Adrenal gland (tissue), 12 donors: ENCODE data around the gene LMTK2. TPM values are rescaled to one million over a fixed set of nuclear protein-coding genes. Genes with fewer than 3 reads are reported as not detected.

Experiments used
- DNase-seq, 7 donors: peaks; one replicate each; pipeline ENCODE4 v3.0.0-alpha.2; 2019 to 2020
- H3K27ac ChIP-seq, 5 donors: fragments of 200-600 bp; sonication (generic) in 4 of 5; 1 replicate in 3 of 5; 2 replicates in 2 of 5; pipeline versions ENCODE4 v1.5.1 to v1.8.0; 2016 to 2020; ENCODE audit warnings: mild to moderate bottlenecking in 1 of 5
- H3K27me3 ChIP-seq: fragments of 200-600 bp; 2 replicates; pipeline ENCODE4 v1.8.0; 2021
- H3K36me3 ChIP-seq, 2 donors: fragments of 200-600 bp; replicated peaks in 1 of 2; 1 replicate in 1 of 2; 2 replicates in 1 of 2; pipeline versions ENCODE4 v1.5.1 to v1.8.0; 2018 to 2022
- H3K4me1 ChIP-seq, 2 donors: fragments of 200-600 bp; replicated peaks in 1 of 2; 1 replicate in 1 of 2; 2 replicates in 1 of 2; pipeline versions ENCODE4 v1.5.1 to v1.8.0; 2018 to 2021
- H3K4me3 ChIP-seq, 4 donors: fragments of 200-600 bp; sonication (generic) in 3 of 4; one replicate each; pipeline ENCODE4 v1.5.1; 2016 to 2018
- H3K9me3 ChIP-seq, 3 donors: fragments of 200-600 bp; sonication (generic) in 1 of 3; replicated peaks in 1 of 3; 1 replicate in 2 of 3; 2 replicates in 1 of 3; pipeline versions ENCODE4 v1.5.1 to v1.8.0; 2016 to 2021
- CTCF ChIP-seq, 6 experiments: fragments of 450-650 bp in 4 of 6; fragments of 200-600 bp in 2 of 6; sonication (generic) in 1 of 6; IDR thresholded peaks; 1 replicate in 5 of 6; 2 replicates in 1 of 6; pipeline versions ENCODE4 v1.5.1 to v1.8.0; 2016 to 2021; ENCODE audit warnings: antibody characterized with exemption in 6 of 6, mild to moderate bottlenecking in 2 of 6, moderate library complexity in 1 of 6
- POLR2A ChIP-seq, 2 donors: fragments of 450-650 bp; IDR thresholded peaks; one replicate each; pipeline ENCODE4 v1.6.1; 2017; ENCODE audit warnings: antibody characterized with exemption in 2 of 2, mild to moderate bottlenecking in 2 of 2, moderate library complexity in 1 of 2
- WGBS, 4 donors: extraction: QIAGEN DNeasy Blood & Tissue Kit in 2 of 4; methylation state at CpG; one replicate each; pipeline versions ENCODE4 v1.1.5 to v1.1.7; 2013 to 2017; 5-methylcytosine and 5-hydroxymethylcytosine counted together
- intact Hi-C, 2 donors: fragments of 100-400 bp; cut with DNase I; formaldehyde crosslinking; loops; one replicate each; pipeline versions ENCODE4 v1.14.1 to v1.15.0; 2022 to 2023
- polyA plus RNA-seq, 3 donors: library from polyadenylated mRNA; stranded (reverse); fragments of 200-250 nt in 2 of 3; fragments of 350-450 nt in 1 of 3; fragmentation: Illumina TruSeq in 1 of 3; extraction: RNeasy Lipid Tissue Mini Kit (QIAGEN cat#74804) in 1 of 3; gene quantifications; one replicate each; pipeline ENCODE4 v1.2.3, GENCODE V29; 2013 to 2014
- total RNA-seq, 9 donors: library from RNA; depleted of rRNA in 4 of 9; stranded (reverse); fragments of >200 nt in 4 of 9; fragments of 120-200 nt in 1 of 9; fragmentation: NEBNext Ultra II Directional in 1 of 9; extraction: Animal tissue kit (Norgen Biotek cat#: 25700) in 1 of 9; gene quantifications; one replicate each; pipeline versions ENCODE4 v1.1.0 to v1.2.4, GENCODE V29; 2013 to 2023
- donor health status: healthy with polysubstance abuse.
- donor health status: Bipolar disorder and iron deficiency.
- donor health status: DM: yes; HTN: yes; CAD: no.
- donor health status: DM: no; HTN: no; CAD: no.
- donor health status: DM: no; HTN: no; CAD: no.
- donor health status: DM: yes; HTN: yes; CAD: no.

The LMTK2 gene
- total and polyA plus RNA-seq, 12 donors, result 3.4 to 36.2 (median 22.4) TPM

GRCh38 chr7:98231493-98232262 lies 125.0 kb downstream of the LMTK2 start:
- H3K36me3 ChIP-seq, result no peaks in the 10 kb centered on the region
- 86 to 97% (median 95%) methylated on average over 7 to 25 of the region's 25 CpGs for WGBS, 4 donors

GRCh38 chr7:98232263-98232585 lies 125.6 kb downstream of the LMTK2 start:
- H3K27ac ChIP-seq, result no peak overlapping the region
- intact Hi-C loops, result no loop called here
- peaks cover 0 to 3% of the 10 kb centered on the region in 2 donors for H3K4me1 ChIP-seq
- 94 to 99% (median 95%) methylated on average over 7 to 8 of the region's 8 CpGs; no CpG with 5 or more reads in 1 of the 4 donors for WGBS, 4 donors
- no peaks in the 10 kb centered on the region for H3K36me3 ChIP-seq
- no peaks in the 10 kb centered on the region for H3K27me3 ChIP-seq
- TF ChIP-seq POLR2A (IDR thresholded peaks at IDR 0.05) (no peak), CTCF (IDR thresholded peaks at IDR 0.05) (no peak)
- no peak for DNase-seq
- H3K9me3 ChIP-seq, result no peaks in the 10 kb centered on the region
- no peak overlapping the region for H3K4me3 ChIP-seq

More at GRCh38 chr7:98231493-98232262, 125.0 kb downstream of the LMTK2 start:
- intact Hi-C loops, result no loop called here
- Histone ChIP-seq H3K4me3 (no peak overlapping the region), H3K27me3 (no peaks in the 10 kb centered on the region), H3K27ac (no peak overlapping the region), H3K4me1 (peaks cover 0 to 3% of the 10 kb centered on the region in 2 donors), H3K9me3 (no peaks in the 10 kb centered on the region)
- DNase-seq, result no peak
- TF ChIP-seq POLR2A (IDR thresholded peaks at IDR 0.05), result no peak
- no peak for TF ChIP-seq CTCF (IDR thresholded peaks at IDR 0.05)

DNA sequence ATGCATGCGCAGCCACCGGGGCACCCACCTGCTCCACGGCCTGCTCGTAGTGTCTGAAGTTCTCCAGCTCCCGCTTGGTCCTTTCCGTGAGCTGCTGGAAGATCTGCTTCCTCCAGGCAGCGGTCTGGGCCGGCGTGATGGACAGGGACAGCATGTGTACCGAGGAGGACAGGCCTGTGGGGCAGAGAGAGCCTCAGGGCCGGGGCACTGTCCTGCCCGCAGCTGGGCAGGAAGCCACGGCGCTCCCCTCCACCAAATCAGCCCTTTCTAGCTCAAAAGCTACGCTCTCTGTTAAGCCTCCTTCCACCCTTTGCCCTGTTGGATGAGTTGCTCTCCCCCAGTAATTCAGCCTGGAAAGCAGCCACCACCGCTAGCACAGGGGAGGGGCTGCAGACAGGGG lies 126.1 kb downstream of the LMTK2 start:
- no peaks in the 10 kb centered on the region for H3K9me3 ChIP-seq
- H3K27me3 ChIP-seq, result no peaks in the 10 kb centered on the region
- intact Hi-C loops, result no loop called here
- DNase-seq, result no peak
- no peak for TF ChIP-seq CTCF (IDR thresholded peaks at IDR 0.05)
- peaks cover 0 to 3% of the 10 kb centered on the region in 2 donors for H3K4me1 ChIP-seq
- no peak overlapping the region for H3K27ac ChIP-seq
- H3K4me3 ChIP-seq, result no peak overlapping the region
- 89 to 95% (median 93%) methylated on average over 16 of the region's 16 CpGs for WGBS, 4 donors
- H3K36me3 ChIP-seq, result peaks cover 0 to 4% of the 10 kb centered on the region in 2 donors

GRCh38 chr7:98233219-98234070 lies 126.8 kb downstream of the LMTK2 start:
- Histone ChIP-seq H3K9me3 (no peaks in the 10 kb centered on the region), H3K27me3 (no peaks in the 10 kb centered on the region), H3K36me3 (peaks cover 0 to 11% of the 10 kb centered on the region in 2 donors), H3K4me3 (no peak overlapping the region), H3K4me1 (peaks cover 0 to 3% of the 10 kb centered on the region in 2 donors), H3K27ac (no peak overlapping the region)
- WGBS, 4 donors, result 81 to 95% (median 93%) methylated on average over 5 to 32 of the region's 32 CpGs; no CpG with 5 or more reads in 1 of the 4 donors
- intact Hi-C loops, result no loop called here
- TF ChIP-seq POLR2A (IDR thresholded peaks at IDR 0.05), result no peak
- no peak for TF ChIP-seq CTCF (IDR thresholded peaks at IDR 0.05)
- no peak for DNase-seq
